ENCODE measurements around the gene DNAJB9.

- TF ChIP-seq POLR2AphosphoS5 (IDR thresholded peaks at IDR 0.05; ENCODE audit: low read depth, low read length) (no peak), REST (IDR thresholded peaks at IDR 0.05; ENCODE audit: insufficient read depth in 1 of 2, low read depth in 2 of 2, low read length in 2 of 2) (no peak)
Measured at GRCh38 chr7:108541478-108541877, 28.2 kb upstream of the DNAJB9 start.
